ENCODE data around the gene TPM1.

GRCh38 chr15:63041974-63042876 is at the start of gene TPM1:
- TF ChIP-seq CTCF (conservative IDR thresholded peaks at IDR 0.05 in 1 of 2, IDR thresholded peaks at IDR 0.05 in 1 of 2; ENCODE audit: low read depth in 1 of 2, low read length in 2 of 2) (peak in 1 of 2 donors; percentile 5), EZH2 (IDR thresholded peaks at IDR 0.05; ENCODE audit: low read length, missing control alignments) (no peak)
